ENCODE data around the gene DPH3. TPM values are rescaled to one million over a fixed set of nuclear protein-coding genes. Genes with fewer than 3 reads are reported as not detected.

Gene DPH3
- total and polyA plus RNA-seq, 10 of the 15 experiments (the other 5 are each of a cell fraction or from before 2014, with no cell fraction given), result 10.8 to 71.8 (median 23.4) TPM

DNA sequence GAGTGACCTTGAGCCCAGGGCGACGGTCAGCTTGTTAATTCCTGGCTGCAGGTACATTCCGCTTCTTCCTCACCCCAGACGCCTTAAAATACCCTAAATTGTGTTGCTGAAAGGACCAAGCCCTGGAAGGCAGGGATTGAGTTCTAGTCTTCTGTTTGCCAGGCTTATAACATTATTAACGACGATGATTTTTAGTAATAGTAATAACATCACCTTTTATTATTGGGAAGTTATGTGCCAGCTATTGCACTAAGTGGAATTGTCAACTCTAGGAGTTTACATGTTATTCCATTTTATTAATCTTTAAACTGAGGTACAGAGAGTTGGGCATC lies 678 bp upstream of the DPH3 start:
- WGBS (ENCODE audit: insufficient coverage, insufficient replicate concordance, low lambda C conversion rate, missing lambda C conversion rate), result 0% methylated on average over 6 of the region's 6 CpGs
- in situ Hi-C loops (cut with MboI) (no loop called here), intact Hi-C loops (cut with micrococcal nuclease; ENCODE audit: unreplicated experiment) (loop anchor here (2.0 to 10.0 kb wide), 2 partner anchors 245 to 969 kb away; no protein-coding TSS in a partner anchor)
- Histone ChIP-seq H3K79me2 (ENCODE audit: control insufficient read depth, insufficient read depth, low read length) (peaks cover 47% of the 10 kb centered on the region), H3K27me3 (replicated peaks in 1 of 2; ENCODE audit: control insufficient read depth in 2 of 2, insufficient read depth in 2 of 2, low read length in 1 of 2) (no peaks in the 10 kb centered on the region), H3K4me1 (ENCODE audit: control insufficient read depth, insufficient read depth, low read length) (peaks cover 3% of the 10 kb centered on the region), H3K4me3 (peak overlapping the region; percentile 91), H3K27ac (ENCODE audit: control insufficient read depth, insufficient read depth) (peak overlapping the region; percentile 86), H3K4me2 (ENCODE audit: control insufficient read depth, insufficient read depth) (peak overlapping the region; percentile 48), H2AFZ (ENCODE audit: control insufficient read depth, low read depth, low read length) (peak overlapping the region; percentile 98), H3K9me3 (replicated peaks; ENCODE audit: control insufficient read depth, insufficient read depth, low read length) (no peaks in the 10 kb centered on the region), H3K36me3 (ENCODE audit: control insufficient read depth in 2 of 2, insufficient read depth in 2 of 2, low read length in 1 of 2) (no peaks in the 10 kb centered on the region; a peak in 1 of 4 replicates), H3K9ac (ENCODE audit: control insufficient read depth, insufficient read depth, low read length) (peak overlapping the region; percentile 89), H4K20me1 (ENCODE audit: control insufficient read depth, insufficient read depth) (no peaks in the 10 kb centered on the region)
- RAD21 ChIA-PET (ENCODE audit: unreplicated experiment), result interaction anchor here (0.6 to 2.1 kb wide), 15 partner anchors 13 to 288 kb away, joined by 3 to 12 read pairs (median 3); no protein-coding TSS in a partner anchor
- CTCF ChIA-PET, result interaction anchor here (0.5 to 9.7 kb wide), 16 partner anchors 9 to 1111 kb away, joined by 3 to 93 read pairs (median 6); no protein-coding TSS in a partner anchor
- TF ChIP-seq, protein P1, sequence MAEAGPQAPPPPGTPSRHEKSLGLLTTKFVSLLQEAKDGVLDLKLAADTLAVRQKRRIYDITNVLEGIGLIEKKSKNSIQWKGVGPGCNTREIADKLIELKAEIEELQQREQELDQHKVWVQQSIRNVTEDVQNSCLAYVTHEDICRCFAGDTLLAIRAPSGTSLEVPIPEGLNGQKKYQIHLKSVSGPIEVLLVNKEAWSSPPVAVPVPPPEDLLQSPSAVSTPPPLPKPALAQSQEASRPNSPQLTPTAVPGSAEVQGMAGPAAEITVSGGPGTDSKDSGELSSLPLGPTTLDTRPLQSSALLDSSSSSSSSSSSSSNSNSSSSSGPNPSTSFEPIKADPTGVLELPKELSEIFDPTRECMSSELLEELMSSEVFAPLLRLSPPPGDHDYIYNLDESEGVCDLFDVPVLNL (IDR thresholded peaks at IDR 0.05; ENCODE audit: low read depth, low read length), result no peak
- TF ChIP-seq SKIL (IDR thresholded peaks at IDR 0.05; ENCODE audit: low read depth, poor library complexity, severe bottlenecking) (peak; percentile 13), SMARCA5 (IDR thresholded peaks at IDR 0.05) (no peak), LARP7 (IDR thresholded peaks at IDR 0.05) (0 out of 2 replicates have a peak, but pooled peaks have one; percentile 3), MEF2B (IDR thresholded peaks at IDR 0.05; ENCODE audit: partially characterized antibody, poor library complexity, severe bottlenecking) (no peak)
- POLR2A ChIA-PET, result interaction anchor here (0.8 to 2.3 kb wide), 4 partner anchors 9 to 151 kb away, joined by 3 to 15 read pairs (median 4); no protein-coding TSS in a partner anchor
- FAIRE-seq (no peak), ATAC-seq (no peak), DNase-seq (ENCODE audit: low read depth, low spot score) (no peak)
- TSS peak; percentile 86 for BruUV-seq (replicated peaks)
- SMC1A ChIA-PET (ENCODE audit: uncharacterized antibody, unreplicated experiment), result interaction anchor here (1.0 to 6.4 kb wide), 12 partner anchors 12 to 284 kb away, joined by 3 to 63 read pairs (median 6); no protein-coding TSS in a partner anchor

Data from GM12878 (cell line).